ENCODE results near the gene UGT2B28.
"Not testable (repeated sequence)": the region's sequence is repeated elsewhere in the genome, so short reads cannot be mapped to it uniquely, and the experiment has no call there.

DNA sequence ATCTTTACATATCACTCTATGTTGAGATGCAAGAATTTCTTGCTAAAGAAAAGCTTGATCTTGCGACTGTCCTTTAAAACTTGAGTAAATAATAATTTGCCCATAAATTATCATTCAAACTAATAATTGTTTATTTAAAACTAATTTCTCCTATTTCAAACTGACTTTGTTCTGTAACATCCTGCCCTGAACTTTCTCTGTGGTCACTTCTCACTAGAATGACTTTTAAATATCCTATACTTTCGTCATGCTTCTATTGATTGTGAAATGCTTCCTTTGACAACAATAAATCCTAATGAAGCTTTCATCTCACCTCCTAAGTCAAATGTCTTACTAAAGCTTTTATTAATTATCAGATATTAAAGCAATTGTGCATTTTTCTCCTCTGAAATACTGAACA is 38.5 kb upstream of the UGT2B28 start:
- TF ChIP-seq CTCF, POLR2A (IDR thresholded peaks at IDR 0.05): not testable (repeated sequence)
